ENCODE measurements around the gene NLE1.

DNA sequence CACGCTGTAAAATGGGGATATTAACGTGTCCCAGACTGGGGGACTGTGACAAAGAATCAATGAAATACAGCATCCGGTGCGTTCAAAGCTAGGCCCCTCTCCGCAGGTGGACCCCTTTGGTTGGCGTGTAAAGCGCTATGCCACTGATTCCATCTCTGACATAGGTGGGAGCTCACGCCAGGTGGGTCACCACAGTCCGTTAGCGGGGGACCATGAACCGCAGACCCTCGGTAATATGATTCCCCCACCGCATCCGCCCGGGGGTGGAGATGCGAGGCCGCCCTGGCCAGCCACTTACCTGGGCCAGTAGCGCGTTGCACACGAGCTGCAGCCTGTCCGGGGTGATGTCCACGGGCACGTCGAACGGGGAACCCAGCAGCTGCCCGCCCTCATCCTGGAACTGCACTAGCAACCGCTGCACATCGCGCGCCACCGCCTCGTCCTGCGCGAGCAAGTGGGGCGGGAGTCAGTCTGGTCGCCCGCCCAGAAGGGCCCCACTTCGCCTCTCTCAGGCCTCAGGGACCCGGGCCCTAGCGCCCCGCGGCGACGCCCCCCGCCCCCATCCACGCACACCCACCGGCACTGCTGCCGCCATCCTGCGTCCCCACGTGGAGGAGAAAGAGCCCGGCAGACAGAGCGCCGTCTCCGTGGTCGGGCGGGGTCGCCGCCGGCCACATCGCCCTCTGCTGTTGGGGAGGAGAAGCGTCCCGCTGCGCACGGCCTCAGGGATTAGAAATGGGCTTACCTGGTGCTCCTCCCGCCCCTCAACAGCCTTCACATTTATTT lies at the start of gene NLE1:
- TF ChIP-seq, protein P1, sequence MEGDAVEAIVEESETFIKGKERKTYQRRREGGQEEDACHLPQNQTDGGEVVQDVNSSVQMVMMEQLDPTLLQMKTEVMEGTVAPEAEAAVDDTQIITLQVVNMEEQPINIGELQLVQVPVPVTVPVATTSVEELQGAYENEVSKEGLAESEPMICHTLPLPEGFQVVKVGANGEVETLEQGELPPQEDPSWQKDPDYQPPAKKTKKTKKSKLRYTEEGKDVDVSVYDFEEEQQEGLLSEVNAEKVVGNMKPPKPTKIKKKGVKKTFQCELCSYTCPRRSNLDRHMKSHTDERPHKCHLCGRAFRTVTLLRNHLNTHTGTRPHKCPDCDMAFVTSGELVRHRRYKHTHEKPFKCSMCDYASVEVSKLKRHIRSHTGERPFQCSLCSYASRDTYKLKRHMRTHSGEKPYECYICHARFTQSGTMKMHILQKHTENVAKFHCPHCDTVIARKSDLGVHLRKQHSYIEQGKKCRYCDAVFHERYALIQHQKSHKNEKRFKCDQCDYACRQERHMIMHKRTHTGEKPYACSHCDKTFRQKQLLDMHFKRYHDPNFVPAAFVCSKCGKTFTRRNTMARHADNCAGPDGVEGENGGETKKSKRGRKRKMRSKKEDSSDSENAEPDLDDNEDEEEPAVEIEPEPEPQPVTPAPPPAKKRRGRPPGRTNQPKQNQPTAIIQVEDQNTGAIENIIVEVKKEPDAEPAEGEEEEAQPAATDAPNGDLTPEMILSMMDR (IDR thresholded peaks at IDR 0.05), result peak; percentile 63 to 94 (median 88)
- peak in 1 of 2 donors; percentile 7 for TF ChIP-seq POLR2A (IDR thresholded peaks at IDR 0.05)

All from adrenal gland (tissue), 5 donors.